Vagina (tissue), 2 donors: Measurements from ENCODE around the gene TMEM167A.

Experiments
- CTCF ChIP-seq, 3 experiments: fragments of 450-650 bp in 2 of 3; fragments of 200-600 bp in 1 of 3; sonication (generic) in 1 of 3; IDR thresholded peaks; one replicate each; pipeline ENCODE4 v1.5.1; 2017 to 2019; ENCODE audit warnings: antibody characterized with exemption in 3 of 3, mild to moderate bottlenecking in 2 of 3, moderate library complexity in 2 of 3
- POLR2AphosphoS5 ChIP-seq, 2 donors: sonication (generic); formaldehyde crosslinking; IDR thresholded peaks; one replicate each; pipeline ENCODE4 v1.9.0; 2017; ENCODE audit warnings: antibody characterized with exemption in 2 of 2, mild to moderate bottlenecking in 2 of 2, low read depth in 1 of 2; ENCODE audit not compliant: insufficient read depth in 1 of 2

GRCh38 chr5:83069096-83069799, 7.9 kb downstream of the TMEM167A start:
- TF ChIP-seq CTCF (IDR thresholded peaks at IDR 0.05) (no peak), POLR2AphosphoS5 (IDR thresholded peaks at IDR 0.05; ENCODE audit: insufficient read depth in 1 of 2, low read depth in 1 of 2) (no peak)
